Liver (tissue), 9 donors: ENCODE results near the gene ALK. TPM values are rescaled to one million over a fixed set of nuclear protein-coding genes. Genes with fewer than 3 reads are reported as not detected.

Experiments used
- DNase-seq: peaks from one replicate; pipeline ENCODE4 v3.0.0-alpha.2; 2017; ENCODE audit warnings: low spot score
- H3K27ac ChIP-seq, 2 donors: one replicate each; pipeline ENCODE4 v1.7.0; 2013; ENCODE audit warnings: inconsistent platforms in 2 of 2, low read length in 2 of 2, control low read depth in 1 of 2, low read depth in 1 of 2, mild to moderate bottlenecking in 1 of 2
- H3K27me3 ChIP-seq, 4 donors: one replicate each; pipeline versions ENCODE4 v1.6.1 to v1.7.0; 2013; ENCODE audit warnings: low read length in 3 of 4, inconsistent platforms in 1 of 4, mild to moderate bottlenecking in 1 of 4, moderate library complexity in 1 of 4; ENCODE audit not compliant: control insufficient read depth in 4 of 4, insufficient read depth in 4 of 4
- H3K36me3 ChIP-seq, 4 donors: one replicate each; pipeline versions ENCODE4 v1.6.1 to v1.7.0; 2013; ENCODE audit warnings: low read length in 3 of 4, mild to moderate bottlenecking in 3 of 4, low read depth in 1 of 4, moderate library complexity in 1 of 4; ENCODE audit not compliant: control insufficient read depth in 4 of 4, insufficient read depth in 3 of 4
- H3K4me1 ChIP-seq, 4 donors: one replicate each; pipeline versions ENCODE4 v1.6.1 to v1.7.0; 2013; ENCODE audit warnings: low read length in 3 of 4, mild to moderate bottlenecking in 3 of 4, moderate library complexity in 1 of 4; ENCODE audit not compliant: control insufficient read depth in 4 of 4, insufficient read depth in 4 of 4
- H3K4me3 ChIP-seq, 3 donors: one replicate each; pipeline versions ENCODE4 v1.6.1 to v1.7.0; 2013; ENCODE audit warnings: low read length in 3 of 3, control low read depth in 1 of 3, low read depth in 1 of 3, mild to moderate bottlenecking in 1 of 3
- H3K9ac ChIP-seq, 2 donors: one replicate each; pipeline ENCODE4 v1.7.0; 2013; ENCODE audit warnings: low read length in 2 of 2, mild to moderate bottlenecking in 2 of 2, moderate library complexity in 2 of 2, control low read depth in 1 of 2, low read depth in 1 of 2
- H3K9me3 ChIP-seq, 4 donors: one replicate each; pipeline versions ENCODE4 v1.6.1 to v1.7.0; 2013; ENCODE audit warnings: low read length in 3 of 4; ENCODE audit not compliant: control insufficient read depth in 4 of 4
- ATF3 ChIP-seq: IDR thresholded peaks from 2 replicates; pipeline ENCODE4 v1.6.1; 2016; ENCODE audit warnings: antibody characterized with exemption
- CTCF ChIP-seq: fragments of 150-350 bp; IDR thresholded peaks from 2 replicates; pipeline ENCODE4 v1.5.1; 2017; ENCODE audit warnings: improper control_type of control experiment, low read depth, low read length; ENCODE audit not compliant: missing input control
- EGR1 ChIP-seq, 2 donors: IDR thresholded peaks; 2 replicates each; pipeline ENCODE4 v1.6.1; 2016 to 2018; ENCODE audit warnings: antibody characterized with exemption in 2 of 2, low read depth in 2 of 2
- FOXA1 ChIP-seq: IDR thresholded peaks from 2 replicates; pipeline ENCODE4 v1.6.1; 2016; ENCODE audit warnings: antibody characterized with exemption
- FOXA2 ChIP-seq: IDR thresholded peaks from 2 replicates; pipeline ENCODE4 v1.6.1; 2016; ENCODE audit warnings: antibody characterized with exemption
- GABPA ChIP-seq, 2 donors: IDR thresholded peaks in 1 of 2; conservative IDR thresholded peaks in 1 of 2; 2 replicates each; pipeline ENCODE4 v1.6.1; 2016; ENCODE audit warnings: antibody characterized with exemption in 2 of 2, mild to moderate bottlenecking in 1 of 2, moderate library complexity in 1 of 2
- HNF4A ChIP-seq, 2 donors: conservative IDR thresholded peaks; 2 replicates each; pipeline ENCODE4 v1.6.1; 2016; ENCODE audit warnings: antibody characterized with exemption in 2 of 2, mild to moderate bottlenecking in 2 of 2
- HNF4G ChIP-seq: IDR thresholded peaks from 2 replicates; pipeline ENCODE4 v1.6.1; 2016; ENCODE audit warnings: antibody characterized with exemption
- JUND ChIP-seq, 2 donors: IDR thresholded peaks; 2 replicates each; pipeline ENCODE4 v1.6.1; 2016; ENCODE audit warnings: antibody characterized with exemption in 2 of 2
- MAX ChIP-seq: IDR thresholded peaks from 2 replicates; pipeline ENCODE4 v1.6.1; 2016; ENCODE audit warnings: antibody characterized with exemption
- NR2F2 ChIP-seq: IDR thresholded peaks from 2 replicates; pipeline ENCODE4 v1.6.1; 2016; ENCODE audit warnings: antibody characterized with exemption
- RAD21 ChIP-seq, 2 donors: IDR thresholded peaks; 2 replicates each; pipeline ENCODE4 v1.6.1; 2016; ENCODE audit warnings: antibody characterized with exemption in 2 of 2, mild to moderate bottlenecking in 2 of 2
- REST ChIP-seq: IDR thresholded peaks from 2 replicates; pipeline ENCODE4 v1.6.1; 2016; ENCODE audit warnings: antibody characterized with exemption, mild to moderate bottlenecking
- RXRA ChIP-seq, 2 donors: IDR thresholded peaks; 2 replicates each; pipeline ENCODE4 v1.6.1; 2017 to 2018; ENCODE audit warnings: antibody characterized with exemption in 2 of 2, mild to moderate bottlenecking in 1 of 2
- SP1 ChIP-seq: IDR thresholded peaks from 2 replicates; pipeline ENCODE4 v1.6.1; 2018; ENCODE audit warnings: antibody characterized with exemption, mild to moderate bottlenecking
- TAF1 ChIP-seq: conservative IDR thresholded peaks from 2 replicates; pipeline ENCODE4 v1.6.1; 2016; ENCODE audit warnings: antibody characterized with exemption, mild to moderate bottlenecking
- YY1 ChIP-seq: IDR thresholded peaks from 2 replicates; pipeline ENCODE4 v1.6.1; 2016; ENCODE audit warnings: antibody characterized with exemption, mild to moderate bottlenecking
- ZBTB33 ChIP-seq: IDR thresholded peaks from 2 replicates; pipeline ENCODE4 v1.6.1; 2016; ENCODE audit warnings: antibody characterized with exemption
- WGBS: extraction: QIAGEN DNeasy Blood & Tissue Kit; methylation state at CpG from one replicate; pipeline ENCODE4 v1.1.7; 2013; 5-methylcytosine and 5-hydroxymethylcytosine counted together
- polyA plus RNA-seq, 2 donors: library from polyadenylated mRNA; stranded (reverse) in 1 of 2; unstranded in 1 of 2; fragments of 200-250 nt in 1 of 2; fragments of >200 nt in 1 of 2; fragmentation: Nextera tagmentation in 1 of 2; extraction: Ambion mirVana in 1 of 2; gene quantifications; one replicate each; pipeline versions ENCODE4 v1.2.1 to v1.2.3, GENCODE V29; 2013 to 2015
- total RNA-seq, 2 donors: library from RNA; depleted of rRNA; stranded (reverse); fragments of >200 nt; gene quantifications; one replicate each; pipeline ENCODE4 v1.2.3, GENCODE V29; 2014
- donor health status: healthy.
- donor health status: healthy.
- donor health status: healthy.
- donor health status: healthy.
- donor health status: healthy.

The ALK gene
- total and polyA plus RNA-seq, 4 donors, result under 0.01 TPM; not detected in 3

GRCh38 chr2:29389686-29390085 lies 531.7 kb downstream of the ALK start:
- H3K4me3 ChIP-seq, result no peak overlapping the region
- no peak for DNase-seq
- no peaks in the 10 kb centered on the region for H3K27me3 ChIP-seq
- H3K36me3 ChIP-seq, result no peaks in the 10 kb centered on the region
- H3K4me1 ChIP-seq, result no peaks in the 10 kb centered on the region
- H3K9ac ChIP-seq, result no peak overlapping the region
- H3K27ac ChIP-seq, result no peak overlapping the region
- 86% methylated on average over 7 of the region's 7 CpGs for WGBS
- no peaks in the 10 kb centered on the region for H3K9me3 ChIP-seq
- TF ChIP-seq RXRA (IDR thresholded peaks at IDR 0.05) (no peak), REST (no peak), TAF1 (no peak), RAD21 (IDR thresholded peaks at IDR 0.05) (no peak), FOXA2 (no peak), MAX (no peak), JUND (IDR thresholded peaks at IDR 0.05) (no peak), YY1 (no peak), ZBTB33 (no peak), HNF4G (no peak), NR2F2 (no peak), SP1 (no peak), CTCF (no peak), EGR1 (IDR thresholded peaks at IDR 0.05; ENCODE audit: low read depth in 2 of 2) (no peak), GABPA (IDR thresholded peaks at IDR 0.05 in 1 of 2, conservative IDR thresholded peaks at IDR 0.05 in 1 of 2) (no peak), ATF3 (no peak), HNF4A (conservative IDR thresholded peaks at IDR 0.05) (no peak), FOXA1 (no peak)

- Histone ChIP-seq H3K9ac (no peak overlapping the region), H3K27ac (no peak overlapping the region), H3K4me3 (no peak overlapping the region), H3K27me3 (no peaks in the 10 kb centered on the region), H3K9me3 (no peaks in the 10 kb centered on the region), H3K4me1 (no peaks in the 10 kb centered on the region), H3K36me3 (no peaks in the 10 kb centered on the region)
- no peak for TF ChIP-seq CTCF
- TF ChIP-seq ATF3, result no peak
- TF ChIP-seq YY1, result no peak
- TF ChIP-seq MAX, result no peak
- TF ChIP-seq GABPA (IDR thresholded peaks at IDR 0.05 in 1 of 2, conservative IDR thresholded peaks at IDR 0.05 in 1 of 2), result no peak
- TF ChIP-seq SP1, result no peak
- TF ChIP-seq EGR1 (IDR thresholded peaks at IDR 0.05; ENCODE audit: low read depth in 2 of 2), result no peak
- no peak for TF ChIP-seq RAD21 (IDR thresholded peaks at IDR 0.05)
- no peak for TF ChIP-seq NR2F2
- no peak for DNase-seq
- 72% methylated on average over 2 of the region's 2 CpGs for WGBS
Observed at GRCh38 chr2:29388071-29388470, 533.3 kb downstream of the ALK start.
